RKO (cell line): ENCODE data around the gene TBC1D30.

Experiments
- DNase-seq: peaks from one replicate; pipeline ENCODE4 v3.0.0-alpha.2; 2016; ENCODE audit warnings: low spot score

The TBC1D30 gene

DNA sequence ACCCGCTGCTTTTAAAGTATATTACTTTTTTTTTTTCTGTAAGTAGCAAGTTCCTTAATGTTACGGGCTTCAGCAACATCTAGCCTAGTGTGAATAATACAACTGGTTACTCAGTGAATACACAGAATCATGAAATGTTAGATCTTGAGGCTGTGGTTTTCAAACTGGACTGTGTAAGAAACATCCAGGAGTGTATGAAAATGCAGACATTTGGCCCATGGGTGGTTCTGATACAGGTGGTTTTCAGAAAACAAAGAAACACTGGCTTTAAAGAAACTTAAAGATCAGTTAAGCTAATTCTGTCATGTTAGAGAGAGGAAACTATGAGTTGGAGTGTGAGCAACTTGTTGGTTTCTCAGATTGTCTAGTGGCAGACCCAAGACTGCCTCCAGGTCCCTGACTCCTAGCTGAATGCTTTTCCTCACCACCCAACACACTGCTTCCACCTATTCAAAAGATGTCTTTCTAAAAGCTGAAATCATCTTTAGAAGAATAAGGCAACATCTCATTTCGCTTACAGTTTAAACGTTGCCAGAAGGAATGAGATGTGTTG, 36.1 kb downstream of the TBC1D30 start:
- no peak for DNase-seq

DNA sequence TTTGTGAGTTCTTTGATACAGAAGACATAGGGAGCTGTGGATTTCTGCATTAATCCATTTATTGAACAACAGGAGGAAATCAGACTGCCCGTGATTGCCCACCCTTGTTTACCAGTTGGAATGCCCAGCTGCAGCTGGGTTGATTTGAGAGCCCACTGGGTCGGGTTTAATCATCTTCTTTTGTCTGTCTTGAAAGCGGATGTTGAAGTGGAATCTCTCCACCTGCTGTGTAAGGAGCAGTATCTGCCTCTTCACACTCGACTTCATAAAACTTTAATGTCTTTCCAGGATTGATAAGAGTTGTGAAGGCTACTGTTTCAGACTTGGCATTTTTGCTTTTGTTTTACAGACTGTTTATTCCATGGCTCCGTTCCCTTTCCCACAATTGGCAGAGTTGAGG, 39.9 kb downstream of the TBC1D30 start:
- DNase-seq: no peak

DNA sequence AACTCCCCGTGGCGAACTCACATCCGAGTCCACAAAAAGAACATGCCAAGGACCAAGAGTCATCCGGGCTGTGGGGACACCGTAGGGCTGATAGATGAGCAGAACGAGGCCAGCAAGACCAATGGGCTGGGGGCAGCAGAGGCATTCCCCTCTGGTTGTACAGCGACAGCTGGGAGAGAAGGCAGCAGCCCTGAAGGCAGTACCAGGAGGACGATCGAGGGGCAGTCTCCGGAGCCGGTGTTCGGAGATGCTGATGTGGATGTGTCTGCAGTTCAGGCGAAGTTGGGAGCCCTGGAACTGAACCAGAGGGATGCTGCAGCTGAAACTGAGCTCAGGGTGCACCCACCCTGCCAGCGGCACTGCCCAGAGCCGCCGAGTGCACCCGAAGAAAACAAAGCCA, 50.7 kb downstream of the TBC1D30 start:
- no peak for DNase-seq

DNA sequence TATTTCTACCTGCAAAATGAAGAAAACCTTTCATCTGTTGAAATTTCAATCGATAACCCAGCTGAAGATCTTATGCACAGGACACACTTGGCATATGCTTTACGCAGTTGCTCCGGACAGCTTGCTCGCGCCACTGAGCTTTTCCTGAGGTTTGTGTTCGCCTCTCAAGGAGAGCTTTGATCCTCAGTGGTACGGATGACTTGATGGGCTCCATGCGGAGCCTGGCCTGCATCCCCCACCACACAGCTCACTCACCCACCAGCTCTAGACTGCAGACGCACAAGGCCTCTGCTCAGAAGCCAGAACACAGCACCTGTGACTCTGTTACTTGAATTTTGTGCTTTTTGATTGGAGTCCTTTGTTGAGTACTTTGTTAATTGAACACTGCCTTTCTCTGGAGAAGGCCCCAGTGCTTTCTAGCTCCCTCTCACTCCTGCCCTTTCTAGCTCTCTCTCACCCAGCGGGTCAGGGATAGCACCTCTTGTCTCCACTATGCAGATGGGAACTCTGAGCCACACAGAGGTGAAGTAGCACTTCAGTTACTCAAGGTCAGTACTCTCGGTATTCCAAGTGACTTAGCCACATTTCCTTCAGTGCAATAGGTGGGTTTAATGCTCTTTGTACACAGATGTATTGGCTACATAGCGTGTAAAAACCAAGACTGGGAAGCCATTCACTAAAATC, 52.1 kb downstream of the TBC1D30 start:
- no peak for DNase-seq

DNA sequence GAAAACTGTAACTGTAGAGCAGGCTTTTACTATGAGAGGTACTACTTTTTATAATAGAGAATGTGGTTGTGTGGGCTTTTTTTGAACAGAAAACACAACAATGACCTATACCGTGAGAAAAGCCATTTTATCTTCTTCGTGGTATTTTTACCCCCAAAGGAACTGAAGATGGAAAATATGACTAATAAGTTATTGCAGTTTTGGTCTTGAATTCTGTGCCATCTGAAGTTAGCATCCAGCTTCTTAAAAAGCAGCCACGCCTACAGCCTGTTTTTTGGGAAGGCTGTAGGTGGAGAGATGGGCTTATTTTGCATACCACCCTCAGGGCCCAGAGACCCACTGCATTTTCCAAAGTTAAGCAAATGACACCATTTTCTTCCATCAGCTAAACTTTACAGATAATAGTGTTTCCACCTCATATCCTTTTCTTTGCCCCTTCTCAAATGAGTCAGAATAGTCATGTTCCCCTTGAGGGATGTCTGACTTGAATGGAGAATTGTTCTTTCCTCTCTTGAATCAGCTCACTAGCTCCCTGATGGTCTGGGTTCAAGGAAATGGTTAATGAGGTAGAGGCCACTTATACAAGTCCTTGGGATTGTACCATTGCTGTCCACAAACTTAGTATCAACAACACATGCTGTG, 53.0 kb downstream of the TBC1D30 start:
- no peak for DNase-seq

GRCh38 chr12:64882687-64883086, 58.2 kb downstream of the TBC1D30 start:
- no peak for DNase-seq

- DNase-seq: no peak
Measured at GRCh38 chr12:64883264-64884163, 59.1 kb downstream of the TBC1D30 start.

DNA sequence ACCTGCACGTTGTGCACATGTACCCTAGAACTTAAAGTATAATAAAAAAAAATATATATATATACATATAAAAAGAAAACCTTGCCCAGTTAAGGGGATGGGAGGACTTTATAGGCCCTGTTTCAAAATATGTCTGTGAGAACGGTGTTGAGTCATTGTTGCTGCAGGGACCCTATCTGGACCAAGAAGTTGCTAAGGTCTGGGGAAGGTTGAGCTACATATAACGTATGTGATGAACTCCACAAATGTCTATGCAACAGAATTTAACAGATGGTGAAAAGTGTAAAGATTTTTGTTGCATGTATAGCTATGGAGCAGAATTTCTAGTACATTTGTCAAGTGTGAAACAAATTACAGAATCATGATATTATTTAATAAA, 59.7 kb downstream of the TBC1D30 start:
- no peak for DNase-seq

GRCh38 chr12:64884728-64885127, 60.3 kb downstream of the TBC1D30 start:
- no peak for DNase-seq

DNA sequence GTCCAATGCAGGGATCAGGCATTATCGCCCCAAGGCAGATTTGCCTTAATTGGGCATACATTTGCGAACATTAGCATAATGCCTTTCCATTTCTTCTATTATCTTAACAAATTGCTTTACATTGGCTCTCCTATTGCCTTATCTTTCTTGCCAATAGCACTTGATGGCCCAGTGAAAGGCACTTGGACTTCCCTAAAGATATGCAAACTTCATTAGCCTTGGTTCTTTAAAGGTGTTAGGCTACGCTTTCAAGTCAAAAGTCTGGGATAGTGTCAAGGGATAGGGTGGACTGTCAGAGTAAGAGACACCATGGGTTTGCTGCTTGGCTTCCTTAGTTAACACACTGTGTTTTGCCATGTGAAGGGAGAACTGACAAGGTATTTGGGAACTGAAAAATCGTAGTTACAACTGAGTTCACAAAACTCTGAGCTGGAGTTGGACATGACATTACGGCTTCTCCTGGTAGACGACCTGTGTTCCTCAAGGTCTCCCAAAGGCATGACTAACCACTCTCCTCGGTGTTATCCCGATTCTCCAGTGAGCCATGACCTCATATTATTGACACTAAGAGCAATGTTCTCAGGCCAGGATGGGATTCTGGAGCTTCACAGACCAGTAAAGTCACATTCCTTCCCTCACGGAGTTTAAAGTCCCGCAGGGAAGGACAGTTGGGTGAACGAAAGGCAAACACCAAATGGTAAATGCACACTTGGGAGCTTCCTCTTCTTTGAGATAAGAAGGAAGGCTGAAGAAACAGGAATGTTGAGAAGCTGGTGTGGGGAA, 65.2 kb downstream of the TBC1D30 start:
- DNase-seq: no peak

DNA sequence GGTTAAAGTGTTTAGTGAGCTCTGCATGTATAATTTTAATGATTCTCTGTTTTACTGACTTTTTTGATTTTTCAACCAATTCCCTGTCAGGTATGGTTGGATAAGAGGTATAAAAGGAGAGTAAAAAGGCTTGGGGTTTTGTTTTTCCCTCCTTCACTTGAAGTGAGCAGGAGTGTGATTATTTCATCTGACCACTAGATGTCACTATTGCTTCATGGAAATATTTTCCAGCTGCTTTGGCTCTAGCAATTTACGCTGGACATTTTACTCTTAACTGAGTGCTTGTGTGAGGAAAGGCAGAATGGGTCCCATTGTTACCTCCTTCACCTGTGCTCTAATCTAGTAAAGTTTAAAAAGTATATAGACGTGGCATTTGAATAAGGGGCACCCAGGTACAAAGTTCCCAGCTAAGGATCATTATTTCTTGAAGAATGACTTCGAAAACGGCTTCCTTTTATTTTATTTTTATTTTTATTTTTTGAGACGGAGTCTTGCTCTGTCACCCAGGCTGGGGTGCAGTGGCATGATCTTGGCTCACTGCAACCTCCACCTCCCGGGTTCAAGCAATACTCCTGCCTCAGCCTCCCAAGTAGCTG, 66.5 kb downstream of the TBC1D30 start:
- DNase-seq: peak; percentile 72

DNA sequence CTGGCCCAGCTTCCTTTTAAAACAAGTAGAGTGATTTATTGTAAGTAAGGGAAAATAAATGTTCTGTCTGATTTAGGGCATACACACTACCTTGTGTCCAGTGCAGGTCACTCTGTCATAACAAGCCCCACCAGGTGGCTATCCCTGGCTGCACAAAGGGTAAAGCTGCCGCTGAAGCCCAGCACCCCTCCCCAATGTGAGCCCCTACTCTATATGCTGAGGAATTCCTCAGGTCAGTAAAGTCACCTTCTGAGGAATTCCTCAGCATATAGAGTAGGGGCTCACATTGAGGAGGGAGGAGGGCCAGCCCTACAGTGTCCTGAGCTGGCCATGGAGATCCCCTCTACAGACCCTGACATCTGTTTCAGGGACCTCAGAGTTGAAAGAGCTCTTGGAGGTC, 67.2 kb downstream of the TBC1D30 start:
- DNase-seq: no peak

DNA sequence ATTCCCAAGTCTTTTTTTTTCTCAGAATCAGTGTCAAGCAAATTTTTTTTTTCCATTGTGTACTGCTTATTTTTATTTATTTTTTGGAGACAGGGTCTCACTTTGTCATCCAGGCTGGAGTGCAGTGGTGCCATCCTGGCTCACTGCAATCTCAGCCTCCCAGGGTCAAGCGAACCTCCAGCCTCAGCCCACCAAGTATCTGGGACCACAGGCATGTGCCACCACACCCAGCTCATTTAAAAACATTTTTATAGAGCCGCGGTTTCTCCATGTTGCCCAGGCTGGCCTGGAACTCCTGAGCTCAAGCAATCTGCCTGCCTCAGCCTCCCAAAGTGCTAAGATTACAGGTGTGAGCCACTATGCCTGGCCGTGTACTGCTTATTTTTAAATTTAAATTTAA, 68.1 kb downstream of the TBC1D30 start:
- no peak for DNase-seq

GRCh38 chr12:64893961-64894360, 69.5 kb downstream of the TBC1D30 start:
- DNase-seq: peak; percentile 78

- peak; percentile 27 for DNase-seq
Measured at GRCh38 chr12:64894827-64895475, 70.5 kb downstream of the TBC1D30 start.

DNA sequence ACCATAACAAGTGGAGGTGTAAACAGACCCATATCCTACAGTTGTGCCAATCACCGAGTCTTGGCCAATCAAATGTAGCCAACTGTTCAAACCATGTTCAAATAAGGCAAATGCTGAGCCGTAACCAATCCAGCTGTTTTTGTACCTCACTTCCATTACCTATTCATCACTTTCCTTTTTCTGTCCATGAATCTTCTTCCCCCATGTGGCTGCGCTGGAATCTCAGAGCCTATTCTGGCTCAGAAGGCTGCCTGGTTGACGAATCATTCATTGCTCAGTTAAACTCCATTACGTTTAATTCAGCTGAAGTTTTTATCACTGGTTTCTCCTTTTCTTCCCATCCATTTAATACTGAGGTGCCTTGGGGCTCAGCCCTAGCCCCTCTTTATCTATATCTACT, 71.1 kb downstream of the TBC1D30 start:
- peak; percentile 34 for DNase-seq

DNA sequence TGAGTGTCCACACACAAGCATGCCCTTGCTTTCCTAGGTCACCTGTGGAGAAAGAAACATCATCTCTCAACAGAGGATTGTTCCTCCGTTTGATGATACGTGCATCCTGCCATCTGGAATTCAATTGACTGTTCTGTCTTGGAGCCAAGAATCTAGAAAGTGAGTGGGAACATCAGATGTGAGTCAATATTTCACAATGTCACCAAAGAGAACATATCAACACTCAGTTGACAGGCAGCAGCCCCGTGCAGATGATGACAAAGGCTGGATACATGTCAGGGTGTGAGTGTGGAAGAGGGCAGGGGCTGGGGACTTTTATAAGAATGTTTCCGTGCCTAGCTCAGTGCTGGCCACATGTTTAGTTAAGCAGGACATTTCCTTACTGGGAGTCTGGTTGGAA, 76.1 kb downstream of the TBC1D30 start:
- peak; percentile 62 for DNase-seq

- peak; percentile 18 for DNase-seq
Measured at GRCh38 chr12:64903479-64904152, 79.2 kb downstream of the TBC1D30 start.

DNA sequence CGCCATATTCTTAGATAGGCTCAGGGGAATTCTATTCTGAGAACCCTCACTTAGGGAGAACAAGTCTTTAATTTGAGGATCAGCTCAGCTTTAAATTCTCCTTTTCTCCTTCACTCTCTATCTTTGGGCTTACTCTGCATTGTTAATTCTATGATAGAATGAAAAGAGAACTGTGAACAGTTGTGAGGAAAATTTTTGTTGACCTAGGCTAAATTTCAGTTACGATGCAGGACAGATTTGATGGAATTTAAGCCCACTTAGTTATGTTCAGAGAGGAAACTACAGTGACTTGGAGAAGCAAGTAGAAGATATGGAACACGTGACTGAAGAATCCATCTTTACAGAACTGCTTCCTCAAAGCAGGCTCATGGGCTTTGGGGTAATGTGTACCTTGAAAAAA, 82.7 kb downstream of the TBC1D30 start:
- no peak for DNase-seq

DNA sequence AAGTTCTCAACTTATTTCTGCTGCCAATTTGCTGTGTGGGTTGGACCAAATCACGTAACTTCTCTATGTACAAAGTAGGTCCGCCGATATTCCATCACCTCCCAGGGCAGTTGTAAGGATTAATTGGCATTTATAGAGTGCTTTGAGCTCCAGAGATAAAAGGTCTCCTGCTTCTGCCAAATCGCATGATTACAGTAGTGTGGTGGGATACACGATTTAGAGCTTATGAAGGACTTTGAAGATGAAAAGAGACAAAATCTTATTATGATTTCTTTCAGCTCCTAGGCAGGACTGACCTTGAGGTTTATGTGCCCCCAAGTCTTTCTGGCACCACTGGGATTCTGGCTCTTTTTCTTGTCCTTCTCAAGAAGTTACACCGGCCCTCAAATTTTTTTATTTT, 84.7 kb downstream of the TBC1D30 start:
- DNase-seq: no peak
